PC-9 (cell line): Measurements from ENCODE around the gene SPATA21.

Experiments used
- CTCF ChIP-seq: fragments of 200-600 bp; sonication (generic); conservative IDR thresholded peaks from 2 replicates; pipeline ENCODE4 v1.6.1; 2017; ENCODE audit warnings: mixed run types, antibody characterized with exemption, mild to moderate bottlenecking, moderate library complexity
- EZH2 ChIP-seq: fragments of 200-600 bp; sonication (generic); IDR thresholded peaks from 2 replicates; pipeline ENCODE4 v1.8.0; 2017; ENCODE audit warnings: antibody characterized with exemption, low read depth

- TF ChIP-seq EZH2 (no peak), CTCF (no peak)
Observed at GRCh38 chr1:16371725-16372124, 65.5 kb downstream of the SPATA21 start.
